GM12873 (cell line): ENCODE data around the gene EWSR1.

Source experiments
- CTCF ChIP-seq: IDR thresholded peaks from 2 replicates; pipeline ENCODE4 v1.5.1; 2012; ENCODE audit warnings: low read depth, mild to moderate bottlenecking, moderate library complexity, low read length, control low read depth; ENCODE audit not compliant: insufficient read depth; ENCODE audit errors: missing control alignments

The EWSR1 gene

GRCh38 chr22:29245626-29246385 lies 22.3 kb upstream of the EWSR1 start:
- TF ChIP-seq CTCF, result peak; percentile 100

GRCh38 chr22:29251265-29251664 lies 16.8 kb upstream of the EWSR1 start:
- TF ChIP-seq CTCF, result no peak

- TF ChIP-seq CTCF, result no peak
Observed at GRCh38 chr22:29251981-29252911, 15.8 kb upstream of the EWSR1 start.

GRCh38 chr22:29253561-29254285 lies 14.3 kb upstream of the EWSR1 start:
- TF ChIP-seq CTCF, result no peak

GRCh38 chr22:29254286-29254660 lies 13.8 kb upstream of the EWSR1 start:
- no peak for TF ChIP-seq CTCF

GRCh38 chr22:29255064-29255621 lies 12.9 kb upstream of the EWSR1 start:
- TF ChIP-seq CTCF, result no peak
